GM18517 (cell line): ENCODE data around the gene LCAT.
A peak's percentile ranks its signal among the peaks of the same experiment; 100 is the strongest.
"Not testable (repeated sequence)": the region's sequence is repeated elsewhere in the genome, so short reads cannot be mapped to it uniquely, and the experiment has no call there.

ENCODE experiments used
- ATAC-seq: cut with Tn5 transposase; IDR thresholded peaks from one replicate; pipeline ENCODE4 v1.9.1; 2021; ENCODE audit warnings: mild to moderate bottlenecking, moderate library complexity; ENCODE audit not compliant: unreplicated experiment

Gene LCAT

GRCh38 chr16:67943619-67944504, at the start of gene LCAT:
Gene LCAT (minus strand): TSS chr16:67944120. CDS start chr16:67944101, 19 bp downstream.
- ATAC-seq = no peak

GRCh38 chr16:67993207-67994039, 49.5 kb upstream of the LCAT start:
- peak; percentile 60 for ATAC-seq

GRCh38 chr16:67992661-67993206, 48.8 kb upstream of the LCAT start:
- no peak for ATAC-seq

DNA sequence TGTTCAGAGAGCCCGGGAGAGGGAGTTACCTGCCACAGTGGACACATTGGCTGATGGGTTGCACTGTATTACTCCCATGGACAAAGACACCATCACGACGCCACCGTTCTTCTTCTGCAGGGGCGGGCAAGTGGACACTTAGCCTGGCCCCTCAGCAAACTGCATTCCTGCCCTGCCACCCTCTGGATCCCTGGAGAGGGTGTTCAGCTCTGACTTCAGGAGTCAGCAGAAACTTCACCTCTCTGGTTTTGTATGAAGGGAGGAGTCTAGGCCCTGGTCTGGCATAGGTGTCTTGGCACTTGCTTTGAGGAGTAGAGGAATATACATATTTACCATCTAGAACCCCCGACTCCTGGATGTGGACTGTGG, 46.1 kb upstream of the LCAT start:
- ATAC-seq = no peak

- ATAC-seq = no peak
These were observed 45.5 kb upstream of the LCAT start for GRCh38 chr16:67989322-67990017.

- ATAC-seq = no peak
These were observed 44.8 kb upstream of the LCAT start for GRCh38 chr16:67988675-67989074.

DNA sequence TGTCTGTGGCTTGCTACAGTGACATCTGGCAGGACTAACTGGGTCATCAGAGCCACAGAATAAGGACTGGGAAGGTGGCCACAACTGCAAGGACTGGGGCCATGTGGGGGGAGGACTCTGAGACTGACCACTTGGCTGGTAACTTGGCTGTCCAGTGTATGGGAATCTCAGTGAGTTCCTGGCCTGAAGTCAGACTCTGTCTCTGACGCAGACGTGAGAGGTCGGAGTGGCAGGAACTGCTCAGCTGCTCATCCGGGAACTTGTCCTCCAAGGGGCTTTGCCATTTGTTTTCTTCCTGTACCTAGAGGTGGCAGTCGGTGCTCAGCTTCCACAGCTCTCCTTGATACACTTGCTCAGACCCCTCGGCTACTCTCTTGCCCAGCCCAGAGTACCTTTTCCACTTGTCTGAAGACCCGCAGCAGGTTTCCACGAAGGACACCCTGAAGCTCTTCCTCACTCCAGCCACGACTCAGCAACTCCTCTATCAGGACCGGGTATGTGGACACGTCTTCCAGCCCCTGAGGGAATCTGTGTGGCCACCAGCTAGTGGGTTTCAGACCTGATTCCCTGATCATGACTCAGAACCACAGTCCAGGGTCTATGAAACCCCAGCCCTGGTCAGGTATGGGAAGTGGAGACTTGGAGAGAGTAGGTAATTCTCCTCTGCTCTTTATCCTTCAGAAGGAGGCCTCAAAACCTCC, 43.7 kb upstream of the LCAT start:
- ATAC-seq = no peak

- ATAC-seq = no peak
These were observed 43.0 kb upstream of the LCAT start for GRCh38 chr16:67986949-67987348.

- ATAC-seq = no peak
These were observed 38.2 kb upstream of the LCAT start for GRCh38 chr16:67982011-67982696.

DNA sequence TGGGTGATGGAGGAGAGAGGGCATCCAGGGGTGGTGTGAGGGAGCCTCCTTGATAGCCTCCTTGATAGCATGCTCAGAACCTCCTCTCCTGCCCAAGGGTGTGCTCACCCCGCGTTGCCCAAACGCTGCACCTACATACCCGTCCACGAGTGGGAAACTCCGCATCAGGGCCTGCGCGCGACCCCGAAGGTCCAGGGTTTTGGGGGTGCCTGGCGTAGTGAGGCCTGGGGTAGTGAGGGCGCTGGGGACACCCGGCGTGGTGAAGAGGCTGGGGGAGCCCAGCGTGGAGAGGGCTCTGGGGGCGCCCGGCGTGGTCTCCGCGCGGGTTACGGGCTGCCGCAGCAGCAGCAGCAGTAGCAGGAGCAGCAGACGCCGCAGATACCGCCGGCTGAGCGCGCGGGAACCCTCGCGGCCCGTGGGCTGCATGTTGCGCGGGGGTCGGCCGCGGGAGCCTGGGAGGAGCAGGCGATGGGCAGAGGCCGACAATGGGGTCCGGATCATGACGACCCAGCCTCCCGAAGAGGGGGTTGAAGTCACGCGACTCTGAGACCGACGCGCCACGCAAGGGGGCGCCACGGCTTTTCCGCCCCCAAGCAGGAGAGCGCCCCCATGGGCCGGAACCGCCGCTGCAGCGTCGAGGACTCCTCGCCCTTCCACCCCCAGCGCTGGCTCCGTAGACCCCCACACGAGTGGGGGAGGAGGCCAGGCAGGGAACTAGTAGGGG, 36.2 kb upstream of the LCAT start, which contains the start of gene DPEP3:
TSS of gene DPEP3 (minus strand) at position 545 of the 724 bp plus-strand sequence. CDS start at position 426, 119 bp downstream.
- ATAC-seq = no peak

DNA sequence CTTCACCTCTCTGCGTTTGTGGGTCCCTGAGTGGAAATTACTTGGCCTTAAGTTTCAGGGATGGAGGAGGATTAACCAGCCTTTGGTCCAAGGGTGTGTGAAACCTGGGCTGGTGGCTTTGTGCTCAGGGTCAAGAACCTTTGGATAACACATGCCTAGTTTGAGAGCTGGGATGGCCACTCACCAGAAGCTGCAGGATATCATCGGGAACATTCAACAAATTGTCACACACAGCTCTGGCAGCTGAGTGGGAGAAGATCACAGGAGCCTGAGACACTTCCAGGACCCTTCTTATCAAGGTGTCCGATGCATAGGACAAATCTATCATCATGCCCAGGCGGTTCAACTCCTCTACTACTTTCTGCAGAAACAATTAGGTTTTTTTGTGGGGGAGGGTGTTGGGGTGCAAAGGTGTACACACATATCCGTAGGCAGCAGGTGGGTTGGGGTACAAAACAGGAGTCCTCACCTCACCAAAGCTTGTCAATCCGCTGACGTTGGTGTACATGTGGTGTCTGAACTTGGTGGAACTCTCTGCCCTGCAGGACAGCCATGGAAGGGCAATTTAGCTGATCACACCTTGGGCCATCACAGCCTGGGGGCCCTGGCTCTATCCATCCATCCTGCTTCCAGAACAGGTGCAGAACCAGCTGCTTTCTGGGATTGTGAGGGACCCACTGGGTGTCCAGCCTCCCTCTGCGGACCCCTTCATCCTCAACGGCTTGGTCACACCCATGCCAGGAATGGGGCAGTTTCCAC, 33.7 kb upstream of the LCAT start:
- no peak for ATAC-seq

GRCh38 chr16:67977005-67977404, 33.1 kb upstream of the LCAT start:
- ATAC-seq = no peak

- ATAC-seq = no peak
These were observed 32.3 kb upstream of the LCAT start for GRCh38 chr16:67976205-67976604.

GRCh38 chr16:67975321-67976105, 31.6 kb upstream of the LCAT start:
- ATAC-seq = no peak

DNA sequence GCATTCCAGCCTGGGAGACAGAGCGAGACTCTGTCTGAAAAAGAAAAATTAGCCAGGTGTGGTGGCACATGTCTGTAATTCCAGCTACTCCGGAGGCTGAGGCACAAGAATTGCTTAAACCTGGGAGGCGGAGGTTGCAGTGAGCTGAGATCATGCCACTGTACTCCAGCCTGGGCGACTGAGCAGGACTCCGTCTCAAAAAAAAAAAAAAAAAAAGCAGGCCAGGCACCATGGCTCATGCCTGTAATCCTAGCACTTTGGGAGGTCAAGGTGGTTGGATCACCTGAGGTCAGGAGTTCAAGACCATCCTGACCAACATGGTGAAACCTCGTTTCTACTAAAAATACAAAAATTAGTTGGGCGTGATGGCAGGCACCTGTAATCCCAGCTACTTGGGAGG, 28.4 kb upstream of the LCAT start:
- ATAC-seq = not testable (repeated sequence)

- ATAC-seq = no peak
These were observed 27.2 kb upstream of the LCAT start for GRCh38 chr16:67971111-67971510.

DNA sequence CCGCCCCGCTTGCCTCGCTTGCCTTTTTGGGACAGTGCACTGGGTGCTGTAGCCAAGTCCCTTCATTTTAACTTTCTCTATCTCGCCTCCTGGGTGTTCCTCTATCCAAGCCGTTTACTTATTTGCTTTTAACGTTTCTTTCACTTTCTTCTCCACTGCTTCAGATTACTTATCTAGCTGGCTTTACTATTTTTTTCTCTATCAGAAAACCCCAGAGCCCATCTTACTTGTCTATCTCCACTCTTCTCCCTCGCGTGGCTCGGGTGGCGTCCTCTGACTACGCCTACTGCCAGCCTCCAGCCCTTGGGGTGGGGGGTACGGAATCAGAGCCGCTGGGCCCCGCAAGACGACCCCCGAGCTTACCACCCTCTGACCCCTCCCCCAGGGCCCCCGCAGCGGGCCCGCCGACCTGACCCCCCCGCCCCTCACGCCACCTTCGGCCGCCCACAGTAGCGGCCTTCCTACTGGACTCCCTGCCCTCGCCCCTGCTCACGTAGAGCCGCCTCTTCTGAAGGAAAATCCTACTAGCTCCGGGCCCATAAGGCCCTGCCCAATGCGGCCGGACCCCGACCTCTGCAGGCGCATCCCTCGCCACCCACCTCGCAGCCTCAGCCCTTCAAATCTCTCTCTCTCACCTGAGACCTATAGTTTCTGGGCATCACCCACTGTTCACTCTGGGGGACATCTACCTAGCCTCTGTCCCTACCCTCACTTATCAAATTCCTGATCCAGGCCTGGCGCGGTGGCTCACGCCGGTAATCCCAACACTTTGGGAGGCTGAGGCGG, 25.5 kb upstream of the LCAT start:
- ATAC-seq = no peak
